NCI-H187 treated with DMSO at 0.1 percent for 48 hours (cell line): ENCODE measurements around the gene CSTA.

Experiments used
- DNase-seq: peaks from one replicate; lab custom pipeline; 2025; lab: John Stamatoyannopoulos, UW

The CSTA gene

GRCh38 chr3:122324871-122325323 lies at the start of gene CSTA:
Gene CSTA (plus strand): TSS chr3:122325248. CDS start chr3:122325293, 45 bp downstream.
- DNase-seq: no peak

GRCh38 chr3:122281891-122282290 lies 43.2 kb upstream of the CSTA start:
- no peak for DNase-seq

GRCh38 chr3:122283796-122284445 lies 41.1 kb upstream of the CSTA start:
- DNase-seq: no peak

- no peak for DNase-seq
These were observed 40.6 kb upstream of the CSTA start for GRCh38 chr3:122284486-122284885.

GRCh38 chr3:122294359-122294758 lies 30.7 kb upstream of the CSTA start:
- DNase-seq: no peak

GRCh38 chr3:122295266-122296062 lies 29.6 kb upstream of the CSTA start:
- DNase-seq: no peak

- no peak for DNase-seq
These were observed 26.8 kb upstream of the CSTA start for GRCh38 chr3:122298239-122298638.

- DNase-seq: no peak
These were observed 25.8 kb upstream of the CSTA start for GRCh38 chr3:122299215-122299614.

GRCh38 chr3:122299872-122300460 lies 25.1 kb upstream of the CSTA start:
- peak; percentile 10 for DNase-seq

- no peak for DNase-seq
These were observed 24.0 kb upstream of the CSTA start for GRCh38 chr3:122301063-122301462.

- DNase-seq: no peak
These were observed 19.0 kb upstream of the CSTA start for GRCh38 chr3:122305818-122306621.

- no peak for DNase-seq
These were observed 18.5 kb upstream of the CSTA start for GRCh38 chr3:122306622-122306953.

GRCh38 chr3:122307094-122307687 lies 17.9 kb upstream of the CSTA start:
- no peak for DNase-seq

- no peak for DNase-seq
These were observed 17.1 kb upstream of the CSTA start for GRCh38 chr3:122307976-122308375.

- peak; percentile 13 for DNase-seq
These were observed 14.7 kb upstream of the CSTA start for GRCh38 chr3:122310361-122310760.

GRCh38 chr3:122312826-122313225 lies 12.2 kb upstream of the CSTA start:
- no peak for DNase-seq

- no peak for DNase-seq
These were observed 11.8 kb upstream of the CSTA start for GRCh38 chr3:122313281-122313680.

GRCh38 chr3:122314228-122314876 lies 10.7 kb upstream of the CSTA start:
- no peak for DNase-seq

GRCh38 chr3:122315619-122316018 lies 9.4 kb upstream of the CSTA start:
- no peak for DNase-seq

- DNase-seq: no peak
These were observed 8.7 kb upstream of the CSTA start for GRCh38 chr3:122316368-122316767.

- DNase-seq: no peak
These were observed 6.4 kb upstream of the CSTA start for GRCh38 chr3:122318620-122319019.
